Subcutaneous abdominal adipose tissue (tissue), 5 donors: ENCODE results near the gene ALX4.

Experiments
- H3K27ac ChIP-seq: one replicate; pipeline ENCODE4 v1.7.0; 2013; ENCODE audit warnings: low read depth, mild to moderate bottlenecking, inconsistent platforms, low read length, moderate library complexity
- H3K27me3 ChIP-seq, 5 donors: one replicate each; pipeline ENCODE4 v1.7.0; 2013; ENCODE audit warnings: low read length in 5 of 5, inconsistent platforms in 1 of 5; ENCODE audit not compliant: control insufficient read depth in 5 of 5, insufficient read depth in 4 of 5
- H3K36me3 ChIP-seq, 5 donors: one replicate each; pipeline ENCODE4 v1.7.0; 2013; ENCODE audit warnings: low read length in 5 of 5; ENCODE audit not compliant: control insufficient read depth in 5 of 5, insufficient read depth in 5 of 5
- H3K4me1 ChIP-seq, 5 donors: one replicate each; pipeline ENCODE4 v1.7.0; 2013; ENCODE audit warnings: low read length in 5 of 5, mild to moderate bottlenecking in 3 of 5, moderate library complexity in 1 of 5; ENCODE audit not compliant: control insufficient read depth in 5 of 5, insufficient read depth in 5 of 5
- H3K4me3 ChIP-seq, 5 donors: one replicate each; pipeline ENCODE4 v1.7.0; 2013; ENCODE audit warnings: low read length in 5 of 5, low read depth in 1 of 5
- H3K9ac ChIP-seq, 5 donors: one replicate each; pipeline ENCODE4 v1.7.0; 2013; ENCODE audit warnings: low read length in 5 of 5, mild to moderate bottlenecking in 4 of 5, moderate library complexity in 3 of 5
- H3K9me3 ChIP-seq, 5 donors: one replicate each; pipeline ENCODE4 v1.7.0; 2013; ENCODE audit warnings: low read length in 5 of 5; ENCODE audit not compliant: control insufficient read depth in 5 of 5
- donor health status: healthy.
- donor health status: healthy.
- donor health status: healthy.
- donor health status: healthy.
- donor health status: healthy.

The ALX4 gene

DNA sequence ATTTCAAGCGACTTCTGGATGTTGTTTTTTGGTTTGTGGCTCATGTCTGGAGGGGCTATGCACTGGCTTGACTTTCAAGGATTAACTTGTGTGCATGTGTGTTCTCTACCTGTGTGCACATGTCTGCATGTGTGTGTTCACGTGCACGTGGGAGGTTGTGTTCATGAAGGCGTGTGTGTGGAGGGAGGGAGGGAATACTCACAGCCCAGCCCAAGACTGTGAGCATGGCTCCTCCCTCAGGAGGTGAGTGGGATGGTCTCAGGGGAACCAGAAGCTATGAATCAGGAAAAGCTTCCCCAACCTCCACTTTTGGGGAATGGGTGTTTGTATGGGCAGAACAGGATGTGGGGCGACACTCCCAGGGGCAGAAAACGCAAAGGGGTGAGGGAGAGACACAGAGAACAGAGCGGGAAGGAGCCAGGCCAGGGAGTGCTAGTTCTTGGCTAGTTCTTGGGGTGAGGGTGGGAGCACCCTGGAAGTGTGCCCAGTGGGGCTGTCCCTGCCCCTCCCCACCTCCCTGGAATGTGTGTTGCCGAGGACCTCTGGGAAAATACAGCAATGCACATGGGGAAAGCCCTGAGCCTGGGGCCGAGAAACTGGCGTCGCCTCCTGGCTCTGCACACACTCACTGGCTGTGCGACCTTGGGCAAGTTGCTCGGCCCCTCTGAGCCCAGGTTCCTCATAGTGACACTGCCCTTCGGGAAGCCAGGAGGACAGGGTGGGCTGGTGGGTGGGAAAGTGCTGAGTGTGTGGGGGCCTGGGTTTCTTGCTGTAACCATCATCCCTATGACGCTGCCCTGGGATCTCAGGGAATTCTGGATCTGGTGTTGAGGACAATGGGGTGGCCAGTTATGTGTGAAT lies 16.9 kb upstream of the ALX4 start:
- Histone ChIP-seq H3K36me3 (no peaks in the 10 kb centered on the region), H3K9me3 (peaks cover 0 to 2% (median 0%) of the 10 kb centered on the region in 5 donors), H3K4me3 (no peak overlapping the region), H3K4me1 (peaks cover 5 to 26% (median 15%) of the 10 kb centered on the region in 5 donors), H3K9ac (no peak overlapping the region), H3K27me3 (peaks cover 9 to 52% (median 40%) of the 10 kb centered on the region in 5 donors), H3K27ac (no peak overlapping the region)

DNA sequence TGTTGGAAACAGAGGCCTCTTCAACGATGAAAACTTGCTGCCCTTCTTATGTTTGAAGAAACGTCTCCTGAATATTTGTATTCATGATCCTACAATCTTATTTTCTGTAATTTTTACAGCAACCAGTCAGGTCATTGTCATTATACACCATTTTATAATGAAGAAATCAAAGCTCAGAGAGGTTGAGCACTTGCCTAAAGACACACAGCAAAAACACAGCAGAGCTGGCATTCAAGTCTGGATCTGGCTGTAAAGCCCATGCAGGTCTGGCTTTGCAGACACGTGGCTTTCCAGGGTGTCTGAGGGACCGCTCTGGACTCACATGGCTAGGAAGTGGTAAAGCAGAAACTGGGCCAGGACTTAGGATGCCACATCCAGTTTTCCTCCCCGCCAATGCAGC lies 15.8 kb upstream of the ALX4 start:
- H3K4me1 ChIP-seq, result peaks cover 5 to 26% (median 15%) of the 10 kb centered on the region in 5 donors
- no peak overlapping the region for H3K4me3 ChIP-seq
- H3K36me3 ChIP-seq, result no peaks in the 10 kb centered on the region
- H3K27ac ChIP-seq, result no peak overlapping the region
- H3K27me3 ChIP-seq, result peaks cover 9 to 63% (median 46%) of the 10 kb centered on the region in 5 donors
- H3K9ac ChIP-seq, result no peak overlapping the region
- H3K9me3 ChIP-seq, result peaks cover 0 to 2% (median 0%) of the 10 kb centered on the region in 5 donors

DNA sequence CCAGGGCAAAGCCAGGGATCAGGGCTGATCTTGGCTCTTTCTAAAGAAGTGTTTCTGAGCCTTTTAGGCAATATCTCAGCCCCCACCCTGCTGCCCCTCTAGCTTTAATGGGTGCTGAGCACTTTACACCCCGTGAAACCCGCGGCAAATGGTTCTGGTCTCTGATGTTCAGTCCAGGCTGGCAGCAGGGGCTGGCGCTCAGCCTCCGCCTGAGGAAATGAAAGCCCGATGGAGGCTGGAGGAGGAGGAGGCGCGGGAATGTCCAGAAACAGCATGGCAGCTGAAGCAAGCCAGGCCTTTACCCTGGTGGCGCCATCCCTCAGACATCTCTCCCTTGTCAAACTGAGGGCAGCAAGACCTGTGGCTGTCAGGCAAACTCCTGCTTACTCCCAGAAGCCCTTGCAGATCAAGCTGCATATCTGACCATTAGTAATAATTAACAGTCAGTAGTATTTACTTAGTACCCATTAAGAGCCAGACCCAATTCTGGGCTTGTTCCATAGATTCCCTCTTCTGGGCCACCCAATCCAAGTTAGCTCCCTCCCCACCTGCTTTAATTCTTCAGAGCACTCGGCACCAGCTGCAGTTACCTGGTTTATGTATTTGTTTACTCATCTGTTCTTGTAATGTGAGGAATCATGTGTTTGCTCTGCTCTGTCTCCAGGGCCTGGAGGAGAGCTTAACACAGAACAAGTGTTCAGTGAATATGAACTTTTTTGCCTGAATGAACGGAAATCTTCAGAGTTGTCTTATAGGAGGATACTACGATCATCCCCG lies 15.0 kb upstream of the ALX4 start:
- no peak overlapping the region for H3K4me3 ChIP-seq

DNA sequence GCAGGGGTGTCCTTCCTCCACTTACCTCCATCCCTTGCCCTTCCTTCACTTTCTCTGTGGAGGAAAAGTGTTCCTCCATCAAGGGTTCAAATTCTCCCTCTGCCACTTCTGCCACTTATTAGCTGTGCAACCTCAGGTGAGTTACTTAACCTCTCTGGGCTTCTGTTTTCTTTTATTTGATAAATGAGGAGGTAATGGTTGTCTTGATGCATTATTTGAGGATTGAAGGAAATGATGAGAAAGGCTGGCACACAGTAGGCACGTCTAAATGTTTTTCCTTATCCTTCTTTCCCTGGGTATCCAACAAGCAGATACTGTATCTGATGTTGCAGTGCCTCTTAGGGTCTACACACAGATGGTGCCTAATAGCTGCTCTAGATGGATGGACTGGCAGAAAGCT lies 14.3 kb upstream of the ALX4 start:
- no peak overlapping the region for H3K27ac ChIP-seq
- peaks cover 13 to 65% (median 50%) of the 10 kb centered on the region in 5 donors for H3K27me3 ChIP-seq
- H3K4me1 ChIP-seq, result peaks cover 5 to 35% (median 20%) of the 10 kb centered on the region in 5 donors
- no peaks in the 10 kb centered on the region for H3K9me3 ChIP-seq
- H3K36me3 ChIP-seq, result no peaks in the 10 kb centered on the region
- H3K4me3 ChIP-seq, result no peak overlapping the region
- no peak overlapping the region for H3K9ac ChIP-seq

More for the DNA sequence above, 15.0 kb upstream of the ALX4 start:
- no peak overlapping the region for H3K9ac ChIP-seq
- H3K4me1 ChIP-seq, result peaks cover 5 to 28% (median 15%) of the 10 kb centered on the region in 5 donors
- H3K36me3 ChIP-seq, result no peaks in the 10 kb centered on the region
- H3K27ac ChIP-seq, result no peak overlapping the region
- peaks cover 0 to 2% (median 0%) of the 10 kb centered on the region in 5 donors for H3K9me3 ChIP-seq
- peaks cover 12 to 64% (median 48%) of the 10 kb centered on the region in 5 donors for H3K27me3 ChIP-seq

GRCh38 chr11:44322243-44322642 lies 12.3 kb upstream of the ALX4 start:
- no peak overlapping the region for H3K9ac ChIP-seq
- H3K36me3 ChIP-seq, result no peaks in the 10 kb centered on the region
- no peak overlapping the region for H3K4me3 ChIP-seq
- H3K27ac ChIP-seq, result no peak overlapping the region
- H3K9me3 ChIP-seq, result no peaks in the 10 kb centered on the region
- peaks cover 5 to 36% (median 20%) of the 10 kb centered on the region in 5 donors for H3K4me1 ChIP-seq
- H3K27me3 ChIP-seq, result peaks cover 24 to 70% (median 60%) of the 10 kb centered on the region in 5 donors

DNA sequence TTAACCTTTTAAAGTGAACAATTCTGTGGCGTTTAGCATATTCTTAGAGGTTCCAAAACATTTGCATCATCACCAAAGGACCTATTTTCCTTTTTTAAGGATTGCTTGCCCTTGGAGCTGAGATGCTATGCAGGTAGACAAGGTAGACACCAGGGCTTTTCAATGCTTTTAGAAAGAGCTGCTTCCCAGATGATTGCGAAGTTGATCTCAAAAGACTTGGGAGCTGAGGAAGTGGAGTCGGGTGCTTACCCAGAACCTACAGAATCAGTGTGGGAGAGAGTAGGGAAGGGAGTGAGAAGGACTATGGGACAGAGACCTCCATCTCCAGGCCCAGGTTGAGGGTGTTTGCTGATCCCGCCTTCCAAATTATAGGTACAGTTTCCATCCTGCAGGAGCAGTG lies 11.1 kb upstream of the ALX4 start:
- H3K9me3 ChIP-seq, result no peaks in the 10 kb centered on the region
- no peak overlapping the region for H3K4me3 ChIP-seq
- H3K27me3 ChIP-seq, result peaks cover 32 to 75% (median 63%) of the 10 kb centered on the region in 5 donors
- H3K4me1 ChIP-seq, result peaks cover 5 to 40% (median 30%) of the 10 kb centered on the region in 5 donors
- no peaks in the 10 kb centered on the region for H3K36me3 ChIP-seq
- no peak overlapping the region for H3K9ac ChIP-seq
- no peak overlapping the region for H3K27ac ChIP-seq

DNA sequence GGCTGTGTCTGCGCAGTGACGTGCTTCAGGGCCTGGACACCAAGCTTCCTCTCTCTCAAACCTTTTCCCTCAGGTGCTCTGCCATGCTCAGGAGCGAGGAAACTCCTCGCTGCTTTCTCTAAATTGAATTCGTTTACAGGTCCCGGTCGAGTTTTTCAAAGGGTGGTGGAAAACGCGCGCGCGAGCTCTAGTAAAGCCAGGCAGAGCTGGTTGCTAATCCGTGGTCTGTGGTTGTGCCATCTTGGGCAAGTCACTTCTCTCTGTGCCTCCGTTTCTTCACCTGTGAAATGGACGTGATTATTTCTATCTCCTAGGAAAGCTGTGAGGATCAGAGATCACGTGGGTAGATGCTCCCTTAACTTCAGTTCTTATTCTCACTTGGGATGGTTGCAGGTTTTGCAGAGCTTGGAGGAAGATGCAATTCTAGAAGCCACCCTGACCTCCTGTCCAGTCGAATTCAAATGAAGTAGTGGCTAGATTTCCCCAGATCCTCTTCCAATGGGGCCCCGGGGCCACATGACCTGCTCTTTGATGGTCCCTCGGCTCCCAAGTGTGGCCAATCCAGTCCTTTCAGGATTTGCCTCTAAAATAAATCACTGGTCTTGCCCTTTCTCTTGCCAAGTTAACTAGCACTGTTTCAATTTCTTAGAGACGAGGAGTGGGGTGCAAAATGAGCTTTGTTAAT lies 10.5 kb upstream of the ALX4 start:
- Histone ChIP-seq H3K9me3 (no peaks in the 10 kb centered on the region), H3K36me3 (no peaks in the 10 kb centered on the region), H3K4me1 (peaks cover 5 to 43% (median 34%) of the 10 kb centered on the region in 5 donors), H3K9ac (no peak overlapping the region), H3K27ac (no peak overlapping the region), H3K27me3 (peaks cover 35 to 81% (median 66%) of the 10 kb centered on the region in 5 donors), H3K4me3 (no peak overlapping the region)

DNA sequence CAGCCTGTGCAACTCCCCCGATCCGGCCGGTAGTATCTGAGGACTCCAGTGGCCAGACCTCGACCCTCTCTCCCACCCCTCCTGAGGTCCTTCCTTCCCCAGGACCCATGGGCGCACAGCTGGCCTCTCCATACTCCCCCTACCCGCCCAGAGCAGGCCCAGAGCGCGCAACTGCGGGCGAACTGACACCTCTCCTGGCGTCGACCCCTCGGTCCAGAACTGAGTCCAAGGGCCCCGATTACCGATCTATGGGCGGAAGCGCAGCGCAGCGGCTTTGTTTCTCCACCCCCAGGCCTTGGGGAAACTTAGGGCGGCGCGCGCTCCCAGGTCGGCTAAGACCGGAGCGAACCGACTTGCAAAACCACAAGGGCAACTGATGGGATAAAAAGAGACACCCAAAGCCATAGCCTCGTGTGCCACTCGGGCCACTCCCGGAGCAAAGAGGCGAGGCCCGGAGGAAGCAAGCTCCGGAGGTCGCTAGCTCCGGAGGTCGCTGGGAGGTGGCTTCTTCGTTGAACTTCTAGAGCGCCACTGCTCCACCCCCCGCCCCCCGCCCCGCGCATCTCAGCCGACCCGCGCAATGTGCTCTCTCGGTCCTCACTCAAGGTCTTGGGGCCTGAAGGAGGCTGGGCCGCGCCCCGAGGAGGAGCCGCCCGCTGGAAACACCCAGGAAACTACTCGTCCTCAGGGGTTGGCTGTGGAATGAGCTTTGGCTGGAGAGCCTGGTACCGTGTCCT lies 9.8 kb upstream of the ALX4 start:
- Histone ChIP-seq H3K27ac (no peak overlapping the region), H3K4me1 (peaks cover 5 to 43% (median 34%) of the 10 kb centered on the region in 5 donors), H3K27me3 (peaks cover 36 to 83% (median 65%) of the 10 kb centered on the region in 5 donors), H3K9ac (no peak overlapping the region), H3K4me3 (no peak overlapping the region), H3K9me3 (no peaks in the 10 kb centered on the region), H3K36me3 (no peaks in the 10 kb centered on the region)

DNA sequence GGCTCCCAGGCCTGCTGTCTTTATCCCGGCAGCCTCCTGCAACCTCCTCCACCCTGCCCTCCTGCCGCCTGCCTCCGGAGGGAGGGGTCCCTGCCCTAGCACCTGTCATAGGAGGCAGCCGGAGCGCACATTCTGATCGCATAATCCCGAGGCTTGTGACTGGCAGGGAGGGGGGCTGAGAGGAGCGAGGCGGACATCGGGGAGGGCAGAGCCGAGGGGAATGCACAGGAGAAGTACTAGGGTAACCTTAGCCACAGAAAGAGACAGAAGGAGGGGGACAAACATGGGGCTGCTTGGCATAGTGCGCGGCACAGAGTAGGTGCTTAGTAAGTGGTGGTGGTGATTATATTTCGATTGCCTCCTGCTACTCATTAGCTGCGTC lies 9.2 kb upstream of the ALX4 start:
- Histone ChIP-seq H3K9me3 (no peaks in the 10 kb centered on the region), H3K4me1 (peaks cover 5 to 38% (median 32%) of the 10 kb centered on the region in 5 donors), H3K4me3 (no peak overlapping the region), H3K27ac (no peak overlapping the region), H3K36me3 (no peaks in the 10 kb centered on the region), H3K9ac (no peak overlapping the region), H3K27me3 (peaks cover 38 to 85% (median 64%) of the 10 kb centered on the region in 5 donors)
